ENCODE data around the gene TMEM97. TPM values are rescaled to one million over a fixed set of nuclear protein-coding genes. Genes with fewer than 3 reads are reported as not detected.
A peak's percentile ranks its signal among the peaks of the same experiment; 100 is the strongest.

Gene TMEM97
- total RNA-seq, 1 donor from 2014 or later, result 64.4 TPM

GRCh38 chr17:28333083-28333746 is 14.2 kb downstream of the TMEM97 start:
- DNase-seq (no peak), ATAC-seq (no peak)
- no peak for TF ChIP-seq CTCF (IDR thresholded peaks at IDR 0.05)
- peaks cover 37% of the 10 kb centered on the region for H3K36me3 ChIP-seq
- no peaks in the 10 kb centered on the region for H3K27me3 ChIP-seq
- no peaks in the 10 kb centered on the region for H3K9me3 ChIP-seq
- H3K27ac ChIP-seq, result no peak overlapping the region
- H3K4me1 ChIP-seq, result peaks cover 33% of the 10 kb centered on the region
- no peak overlapping the region for H3K4me3 ChIP-seq
- intact Hi-C loops (cut with DNase I), result no loop called here

GRCh38 chr17:28334171-28334570 is 15.2 kb downstream of the TMEM97 start:
- ATAC-seq, result no peak
- intact Hi-C loops (cut with DNase I), result no loop called here

GRCh38 chr17:28334666-28335200 is 15.7 kb downstream of the TMEM97 start:
- H3K4me3 ChIP-seq, result peak overlapping the region; percentile 88
- H3K4me1 ChIP-seq, result peaks cover 31% of the 10 kb centered on the region
- TF ChIP-seq CTCF (IDR thresholded peaks at IDR 0.05), result no peak
- intact Hi-C loops (cut with DNase I), result no loop called here
- H3K36me3 ChIP-seq, result peaks cover 27% of the 10 kb centered on the region
- peak overlapping the region; percentile 95 for H3K27ac ChIP-seq
- H3K27me3 ChIP-seq, result no peaks in the 10 kb centered on the region
- DNase-seq (no peak), ATAC-seq (no peak)
- no peaks in the 10 kb centered on the region for H3K9me3 ChIP-seq

More at GRCh38 chr17:28334171-28334570, 15.2 kb downstream of the TMEM97 start:
- Histone ChIP-seq H3K27me3 (no peaks in the 10 kb centered on the region), H3K9me3 (no peaks in the 10 kb centered on the region), H3K4me3 (peak overlapping the region; percentile 88), H3K4me1 (peaks cover 31% of the 10 kb centered on the region), H3K27ac (peak overlapping the region; percentile 95), H3K36me3 (peaks cover 27% of the 10 kb centered on the region)
- no peak for TF ChIP-seq CTCF (IDR thresholded peaks at IDR 0.05)
- no peak for DNase-seq

- Histone ChIP-seq H3K27ac (peak within 1 kb of the TSS; percentile 95), H3K9me3 (no peaks in the 10 kb centered on the region), H3K27me3 (no peaks in the 10 kb centered on the region), H3K36me3 (peaks cover 30% of the 10 kb centered on the region), H3K4me3 (peak within 1 kb of the TSS; percentile 88), H3K4me1 (peaks cover 31% of the 10 kb centered on the region)
- DNase-seq, result peak; percentile 99
- intact Hi-C loops (cut with DNase I), result no loop called here
- peak; percentile 98 for ATAC-seq
- no peak for TF ChIP-seq CTCF (IDR thresholded peaks at IDR 0.05)
Measured at GRCh38 chr17:28335201-28335958, 16.4 kb downstream of the TMEM97 start, which contains the start of the genes IFT20 and TNFAIP1. TSS of gene IFT20 (minus strand) at chr17:28335472. CDS start at chr17:28331985, 3,487 bp downstream. TSS of gene TNFAIP1 (plus strand) at chr17:28335761. CDS start at chr17:28339522, 3,761 bp downstream.

- intact Hi-C loops (cut with DNase I), result no loop called here
- ATAC-seq (peak; percentile 12), DNase-seq (peak; percentile 71)
- Histone ChIP-seq H3K36me3 (peaks cover 30% of the 10 kb centered on the region), H3K27ac (peak overlapping the region; percentile 95), H3K4me3 (peak overlapping the region; percentile 88), H3K4me1 (peaks cover 31% of the 10 kb centered on the region), H3K9me3 (no peaks in the 10 kb centered on the region), H3K27me3 (no peaks in the 10 kb centered on the region)
- no peak for TF ChIP-seq CTCF (IDR thresholded peaks at IDR 0.05)
Measured at GRCh38 chr17:28335959-28336871, 17.2 kb downstream of the TMEM97 start.

All from upper lobe of right lung (tissue), 1 donor.